Colon (tissue), 2 donors: ENCODE results near the gene TMEM247.
"Not testable (repeated sequence)": the region's sequence is repeated elsewhere in the genome, so short reads cannot be mapped to it uniquely, and the experiment has no call there.

Experiments
- FAIRE-seq: peaks from 2 replicates; lab custom pipeline; 2012; peaks lifted over from hg19 to GRCh38; lab: Jason Lieb, UNC
- donor health status: control.
- donor health status: control.

The TMEM247 gene

DNA sequence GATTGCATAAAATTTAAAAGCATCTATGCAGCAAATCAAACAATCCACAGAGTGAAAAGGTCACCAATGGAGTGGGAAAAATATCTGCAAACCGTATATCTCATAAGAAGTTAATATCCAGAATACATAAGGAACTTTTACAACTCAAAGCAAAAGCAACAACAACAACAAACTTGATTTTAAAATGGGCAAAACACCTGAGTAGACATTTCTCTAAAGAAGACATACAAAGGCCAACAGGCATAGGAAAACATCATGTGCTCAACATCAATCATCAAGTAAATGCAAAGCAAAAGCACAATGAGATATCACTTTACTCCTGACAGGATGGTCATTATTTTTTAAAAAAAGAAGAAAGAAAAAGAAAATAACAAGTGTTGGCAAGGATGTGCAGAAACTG is 38.1 kb downstream of the TMEM247 start:
- no peak for FAIRE-seq

DNA sequence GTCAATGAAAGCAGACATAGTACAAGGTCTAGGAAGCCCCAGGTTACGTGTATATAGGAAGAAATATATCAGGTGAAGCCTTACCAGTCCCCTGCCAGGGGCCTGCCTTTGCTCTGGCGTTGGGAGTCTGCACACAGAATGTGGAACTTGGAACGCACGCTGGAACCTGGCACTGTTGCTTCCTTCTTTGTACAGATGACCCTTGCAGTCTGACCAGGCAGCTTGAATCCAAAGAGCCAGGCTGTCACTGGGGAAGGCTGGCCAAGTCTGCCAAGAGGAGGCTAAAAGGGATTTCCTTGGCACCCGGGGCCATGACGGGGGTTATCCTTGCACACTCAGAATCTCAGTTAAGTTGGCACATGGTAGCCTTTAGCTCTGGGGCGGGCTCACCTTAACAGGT is 39.5 kb downstream of the TMEM247 start:
- FAIRE-seq: no peak

DNA sequence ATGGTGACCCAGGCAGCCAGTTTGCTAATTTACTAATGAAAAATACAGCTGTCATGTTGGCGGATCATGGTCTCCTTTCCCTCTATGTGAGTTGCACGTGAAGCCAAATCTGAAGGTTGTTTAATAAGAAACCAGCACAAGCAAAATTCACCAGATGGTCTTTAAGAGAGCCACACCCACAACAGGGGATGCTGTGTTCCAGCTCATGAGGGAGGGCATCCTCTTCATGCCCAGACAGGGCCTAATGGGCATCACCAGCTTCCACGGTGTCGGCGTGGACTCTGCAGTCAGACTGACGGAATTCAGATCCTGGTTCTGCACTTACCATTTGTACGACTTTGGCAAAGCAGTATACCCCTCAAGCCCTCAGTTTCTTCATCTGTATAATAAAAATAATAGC is 39.9 kb downstream of the TMEM247 start:
- FAIRE-seq: no peak

DNA sequence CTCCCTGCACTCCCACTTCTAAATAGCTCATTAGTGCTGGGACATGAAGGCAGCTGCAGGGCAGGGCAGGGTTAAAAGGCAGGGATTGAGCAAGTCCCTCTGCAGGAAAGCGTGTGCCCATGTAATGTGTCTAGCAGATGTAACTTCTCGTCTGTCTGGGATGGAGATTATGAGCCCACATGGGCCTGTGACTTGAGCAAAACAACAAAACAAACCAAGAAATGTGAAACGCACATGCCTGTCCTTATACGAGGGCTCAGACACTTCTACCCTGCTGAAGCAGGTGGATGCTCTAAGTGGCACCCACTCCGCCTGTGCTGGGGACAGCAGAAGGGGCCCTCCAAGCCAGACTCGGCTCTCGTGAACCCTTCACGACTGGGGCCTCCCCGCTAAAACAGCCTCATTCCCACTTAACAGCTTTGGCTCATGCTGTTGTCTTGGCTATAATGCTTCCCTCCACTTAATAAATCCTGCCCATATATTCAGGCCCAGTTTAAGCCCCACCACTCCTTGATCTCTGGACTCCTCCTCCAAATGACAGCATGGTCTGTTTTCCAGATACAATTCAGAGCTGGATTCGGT is 40.9 kb downstream of the TMEM247 start:
- FAIRE-seq: no peak

DNA sequence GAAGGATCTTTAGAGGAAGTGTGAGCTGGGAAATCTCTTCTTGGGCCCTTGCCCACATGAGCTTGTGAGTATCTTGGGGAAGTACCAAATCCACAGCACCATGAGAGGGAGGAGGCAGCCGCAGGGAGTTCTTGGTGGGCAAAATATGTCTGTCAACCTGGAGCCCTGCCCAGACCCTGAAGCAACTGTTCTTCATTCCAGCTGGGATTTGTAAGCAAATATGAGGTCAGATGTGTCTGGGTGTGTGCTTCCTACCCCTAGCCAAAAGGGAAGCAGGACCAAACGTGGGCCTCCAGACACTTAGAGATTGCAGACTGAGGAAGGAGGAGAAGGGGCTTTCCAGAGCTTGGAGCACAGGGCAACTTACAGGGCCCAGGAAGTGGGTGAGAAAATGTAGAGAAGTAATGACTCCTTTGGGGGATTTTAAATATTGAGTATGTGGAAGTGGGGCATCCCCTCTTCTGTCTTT is 41.9 kb downstream of the TMEM247 start:
- FAIRE-seq: no peak

DNA sequence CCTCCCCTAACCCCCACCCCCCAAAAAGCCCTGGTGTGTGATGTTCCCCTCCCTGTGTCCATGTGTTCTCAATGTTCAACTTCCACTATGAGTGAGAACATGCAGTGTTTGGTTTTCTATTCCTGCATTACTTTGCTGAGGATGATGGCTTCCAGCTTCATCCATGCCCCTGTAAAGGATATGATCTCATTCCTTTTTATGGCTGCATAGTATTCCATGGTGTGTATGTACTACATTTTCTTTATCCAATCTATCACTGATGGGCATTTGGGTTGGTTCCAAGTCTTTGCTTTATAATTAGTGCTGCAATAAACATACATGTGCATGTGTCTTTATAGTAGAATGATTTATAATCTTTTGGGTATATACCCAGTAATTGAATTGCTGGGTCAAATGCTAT is 43.0 kb downstream of the TMEM247 start:
- not testable (repeated sequence) for FAIRE-seq

DNA sequence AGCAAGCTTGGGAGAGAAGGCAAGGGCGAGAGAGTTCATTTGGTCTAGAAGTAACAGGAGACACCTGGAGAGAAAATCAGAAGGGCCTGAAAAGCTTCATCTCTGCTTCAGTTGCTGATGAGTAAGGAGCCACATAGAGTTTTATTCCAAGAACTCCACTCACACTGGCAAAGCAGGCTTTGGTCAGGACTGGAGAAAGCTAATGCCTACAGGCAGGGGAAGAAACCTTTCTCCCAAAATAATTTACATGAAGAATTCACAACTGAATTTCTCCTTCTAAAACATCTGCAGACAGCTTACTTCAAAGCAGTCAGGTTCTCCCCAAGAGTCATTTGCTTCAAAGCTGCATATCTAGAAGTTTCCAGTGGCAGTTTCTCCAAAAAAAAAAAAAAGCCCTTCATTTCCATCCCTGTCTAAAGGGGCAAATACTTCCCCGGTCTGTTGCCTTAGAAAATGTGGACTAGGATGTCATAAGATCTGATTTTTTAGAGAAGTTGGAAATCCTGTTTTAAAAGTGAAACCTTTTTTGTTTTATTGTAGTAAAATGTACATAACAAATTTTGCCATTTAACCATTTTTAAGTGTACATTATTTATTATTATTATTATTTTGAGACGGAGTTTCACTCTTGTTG is 46.3 kb downstream of the TMEM247 start:
- no peak for FAIRE-seq

DNA sequence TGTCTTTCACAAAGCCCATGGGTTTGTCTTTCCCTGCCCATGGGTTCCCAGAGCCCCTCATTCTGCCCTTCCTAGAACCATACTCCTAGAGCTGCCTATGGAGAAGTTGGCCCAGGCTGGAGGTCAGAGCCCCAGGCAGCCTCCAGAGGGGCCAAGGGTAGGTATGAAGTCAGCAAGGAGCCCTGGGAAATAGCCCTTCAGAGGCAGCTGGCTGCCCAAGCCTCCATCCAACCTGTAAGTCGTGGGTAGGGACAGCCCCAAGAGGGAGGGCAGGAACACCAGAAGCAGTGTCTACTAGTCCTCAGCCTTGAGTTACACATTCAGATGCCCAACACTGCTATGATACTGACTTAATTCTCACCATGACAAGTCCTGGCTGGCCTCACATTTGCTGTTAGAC is 49.5 kb downstream of the TMEM247 start:
- FAIRE-seq: no peak

DNA sequence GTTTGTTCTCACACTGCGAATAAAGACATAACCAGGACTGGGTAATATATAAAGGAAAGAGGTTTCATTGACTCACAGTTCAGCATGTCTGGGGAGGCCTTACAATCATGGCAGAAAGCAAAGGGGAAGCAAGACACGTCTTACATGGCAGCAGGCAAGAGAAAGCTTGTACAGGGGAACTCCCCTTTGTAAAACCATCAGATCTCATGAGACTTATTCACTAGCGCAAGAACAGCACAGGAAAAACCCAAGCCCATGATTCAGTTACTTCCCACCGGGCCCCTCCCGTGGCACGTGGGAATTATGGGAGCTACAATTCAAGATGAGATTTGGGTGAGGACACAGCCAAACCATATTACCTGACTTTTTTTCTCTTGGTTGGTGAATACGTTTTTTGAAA is 51.3 kb downstream of the TMEM247 start:
- FAIRE-seq: no peak

DNA sequence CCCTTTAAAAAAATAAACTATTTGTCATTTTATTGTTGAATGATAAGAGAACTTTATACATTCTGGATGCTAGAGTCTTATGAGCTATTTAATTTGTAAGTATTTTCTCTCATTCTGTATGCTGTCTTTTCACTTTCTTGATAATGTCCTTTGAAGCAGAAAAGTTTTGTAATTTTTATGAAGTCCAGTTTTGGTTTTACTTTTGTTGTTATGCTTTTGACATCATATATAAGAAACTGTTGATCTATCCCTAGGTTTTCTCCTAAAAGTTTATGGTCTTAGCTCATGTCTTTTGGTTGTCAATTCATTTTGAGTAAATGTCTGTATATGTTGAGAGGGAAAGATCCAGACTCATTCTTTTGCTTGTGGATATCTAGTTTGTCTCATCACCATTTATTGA is 52.5 kb downstream of the TMEM247 start:
- no peak for FAIRE-seq
